Measurements from ENCODE around the gene CNOT4. TPM values are rescaled to one million over a fixed set of nuclear protein-coding genes. Genes with fewer than 3 reads are reported as not detected.
"Not testable (repeated sequence)": the region's sequence is repeated elsewhere in the genome, so short reads cannot be mapped to it uniquely, and the experiment has no call there.

CNOT4 gene
- total RNA-seq, 1 experiment from 2014 or later, result 9.7 TPM

DNA sequence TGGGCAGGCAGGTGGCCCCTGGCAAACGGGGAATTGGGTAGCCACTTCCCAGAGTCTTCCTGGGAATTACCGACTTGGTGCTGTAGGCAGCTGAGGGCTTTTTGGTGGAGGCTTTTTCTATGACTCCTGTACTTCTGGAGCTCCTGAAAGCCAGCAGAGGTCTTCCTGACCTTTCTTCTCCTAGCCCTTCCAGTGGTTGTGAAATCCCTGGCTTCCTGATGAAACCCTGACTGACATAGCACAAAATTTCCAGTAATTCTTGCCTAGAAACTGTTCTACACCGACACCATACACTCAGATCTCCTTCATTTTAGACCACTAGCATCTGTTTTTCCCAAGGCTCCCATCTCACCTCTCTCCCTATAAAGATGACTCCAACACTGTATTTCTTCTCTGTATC is 156.1 kb downstream of the CNOT4 start:
- no peaks in the 10 kb centered on the region for H3K79me2 ChIP-seq (ENCODE audit: low read length)
- H3F3A ChIP-seq (ENCODE audit: low read length, unreplicated experiment), result no peaks in the 10 kb centered on the region
- H3K4me3 ChIP-seq (ENCODE audit: low read length), result no peak overlapping the region
- ChIA-PET CTCF (no interaction called here), POLR2A (ENCODE audit: unreplicated experiment) (interaction anchor here (0.7 kb wide), 1 partner anchor 142 kb away, joined by 3 read pairs; no protein-coding TSS in a partner anchor)
- intact Hi-C loops (cut with micrococcal nuclease), result no loop called here
- no peaks in the 10 kb centered on the region for H3K9me3 ChIP-seq (ENCODE audit: low read length)
- no peak for DNase-seq
- no peak overlapping the region for H3K4me2 ChIP-seq (ENCODE audit: low read length)
- TF ChIP-seq, protein P1, sequence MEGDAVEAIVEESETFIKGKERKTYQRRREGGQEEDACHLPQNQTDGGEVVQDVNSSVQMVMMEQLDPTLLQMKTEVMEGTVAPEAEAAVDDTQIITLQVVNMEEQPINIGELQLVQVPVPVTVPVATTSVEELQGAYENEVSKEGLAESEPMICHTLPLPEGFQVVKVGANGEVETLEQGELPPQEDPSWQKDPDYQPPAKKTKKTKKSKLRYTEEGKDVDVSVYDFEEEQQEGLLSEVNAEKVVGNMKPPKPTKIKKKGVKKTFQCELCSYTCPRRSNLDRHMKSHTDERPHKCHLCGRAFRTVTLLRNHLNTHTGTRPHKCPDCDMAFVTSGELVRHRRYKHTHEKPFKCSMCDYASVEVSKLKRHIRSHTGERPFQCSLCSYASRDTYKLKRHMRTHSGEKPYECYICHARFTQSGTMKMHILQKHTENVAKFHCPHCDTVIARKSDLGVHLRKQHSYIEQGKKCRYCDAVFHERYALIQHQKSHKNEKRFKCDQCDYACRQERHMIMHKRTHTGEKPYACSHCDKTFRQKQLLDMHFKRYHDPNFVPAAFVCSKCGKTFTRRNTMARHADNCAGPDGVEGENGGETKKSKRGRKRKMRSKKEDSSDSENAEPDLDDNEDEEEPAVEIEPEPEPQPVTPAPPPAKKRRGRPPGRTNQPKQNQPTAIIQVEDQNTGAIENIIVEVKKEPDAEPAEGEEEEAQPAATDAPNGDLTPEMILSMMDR (conservative IDR thresholded peaks at IDR 0.05; ENCODE audit: low read depth, low read length), result no peak
- no peak for TF ChIP-seq EZH2phosphoT487 (IDR thresholded peaks at IDR 0.05; ENCODE audit: borderline replicate concordance, low read length)
- no peak for TF ChIP-seq EZH2 (IDR thresholded peaks at IDR 0.05; ENCODE audit: low read length, unreplicated experiment)
- no peaks in the 10 kb centered on the region for H3K4me1 ChIP-seq (ENCODE audit: insufficient read depth, low read length)
- no peaks in the 10 kb centered on the region for H4K20me1 ChIP-seq (ENCODE audit: low read length)
- H3K36me3 ChIP-seq (ENCODE audit: low read depth, low read length), result no peaks in the 10 kb centered on the region
- H3K9ac ChIP-seq (ENCODE audit: low read length), result no peak overlapping the region
- no peak for ATAC-seq
- no TSS peak for BruUV-seq (replicated peaks)
- H3K27ac ChIP-seq (ENCODE audit: low read length), result no peak overlapping the region
- H3K9me2 ChIP-seq (replicated peaks; ENCODE audit: low read length), result no peaks in the 10 kb centered on the region
- H3K27me3 ChIP-seq (ENCODE audit: low read length), result no peaks in the 10 kb centered on the region
- H2AFZ ChIP-seq (ENCODE audit: low read length), result no peak overlapping the region

DNA sequence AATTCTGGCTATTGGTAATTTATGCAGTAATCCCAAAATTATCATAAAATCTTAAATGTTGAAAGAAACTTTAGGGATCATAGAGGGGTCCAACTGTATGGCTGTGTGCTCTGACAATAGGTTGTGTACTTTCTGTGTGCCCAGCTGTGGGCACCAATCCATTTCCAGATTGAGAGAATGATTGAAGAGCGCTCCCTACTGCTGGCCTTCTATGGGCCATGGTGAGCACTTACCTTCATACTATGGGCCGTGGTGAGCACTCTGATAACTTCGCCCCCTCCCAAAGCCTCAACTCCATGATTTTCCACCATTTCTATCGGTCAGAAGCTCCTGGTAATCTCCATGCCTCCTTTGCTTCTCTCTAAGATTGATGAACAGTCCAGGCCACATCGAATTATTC is 157.6 kb downstream of the CNOT4 start:
- H3K27ac ChIP-seq (ENCODE audit: low read length), result no peak overlapping the region
- no peaks in the 10 kb centered on the region for H3K79me2 ChIP-seq (ENCODE audit: low read length)
- no peak overlapping the region for H3K9ac ChIP-seq (ENCODE audit: low read length)
- TF ChIP-seq EZH2phosphoT487 (IDR thresholded peaks at IDR 0.05; ENCODE audit: borderline replicate concordance, low read length) (no peak), EZH2 (IDR thresholded peaks at IDR 0.05; ENCODE audit: low read length, unreplicated experiment) (no peak)
- TF ChIP-seq, protein P1 (conservative IDR thresholded peaks at IDR 0.05; ENCODE audit: low read depth, low read length), result 0 out of 2 replicates have a peak, but pooled peaks have one; percentile 14
- intact Hi-C loops (cut with micrococcal nuclease), result no loop called here
- peaks cover 10% of the 10 kb centered on the region; the same call in 1 of the 2 replicates for H3K27me3 ChIP-seq (ENCODE audit: low read length)
- H3K36me3 ChIP-seq (ENCODE audit: low read depth, low read length), result no peaks in the 10 kb centered on the region
- ATAC-seq, result no peak
- H3K9me3 ChIP-seq (ENCODE audit: low read length), result no peaks in the 10 kb centered on the region
- H3K4me1 ChIP-seq (ENCODE audit: insufficient read depth, low read length), result no peaks in the 10 kb centered on the region
- ChIA-PET POLR2A (ENCODE audit: unreplicated experiment) (no interaction called here), CTCF (no interaction called here)
- no peaks in the 10 kb centered on the region for H3F3A ChIP-seq (ENCODE audit: low read length, unreplicated experiment)
- H3K4me3 ChIP-seq (ENCODE audit: low read length), result no peak overlapping the region
- no TSS peak for BruUV-seq (replicated peaks)
- DNase-seq, result no peak
- no peak overlapping the region for H3K4me2 ChIP-seq (ENCODE audit: low read length)
- H4K20me1 ChIP-seq (ENCODE audit: low read length), result no peaks in the 10 kb centered on the region
- H2AFZ ChIP-seq (ENCODE audit: low read length), result no peak overlapping the region
- H3K9me2 ChIP-seq (replicated peaks; ENCODE audit: low read length), result no peaks in the 10 kb centered on the region

GRCh38 chr7:135351070-135351469 is 158.8 kb downstream of the CNOT4 start:
- H3K36me3 ChIP-seq (ENCODE audit: low read depth, low read length); H3K79me2 ChIP-seq (ENCODE audit: low read length); H3K9me2 ChIP-seq (replicated peaks; ENCODE audit: low read length); H2AFZ ChIP-seq (ENCODE audit: low read length); H4K20me1 ChIP-seq (ENCODE audit: low read length); H3K4me2 ChIP-seq (ENCODE audit: low read length); H3F3A ChIP-seq (ENCODE audit: low read length, unreplicated experiment); intact Hi-C loops (cut with micrococcal nuclease); ATAC-seq; POLR2A ChIA-PET (ENCODE audit: unreplicated experiment); H3K9ac ChIP-seq (ENCODE audit: low read length); H3K27ac ChIP-seq (ENCODE audit: low read length); H3K9me3 ChIP-seq (ENCODE audit: low read length); CTCF ChIA-PET; BruUV-seq (replicated peaks); H3K4me1 ChIP-seq (ENCODE audit: insufficient read depth, low read length); DNase-seq; H3K4me3 ChIP-seq (ENCODE audit: low read length): not testable (repeated sequence)
- H3K27me3 ChIP-seq (ENCODE audit: low read length), result peaks cover 13% of the 10 kb centered on the region; the same call in 1 of the 2 replicates
